A375 (cell line): ENCODE data around the gene RRBP1. TPM values are rescaled to one million over a fixed set of nuclear protein-coding genes. Genes with fewer than 3 reads are reported as not detected.

ENCODE experiments used
- total RNA-seq: library from RNA; depleted of rRNA; stranded (reverse); fragments of >200 nt; shearing (Covaris generic); gene quantifications from 2 replicates; pipeline ENCODE4 v1.2.3, GENCODE V29; 2014; rRNA removed

Gene RRBP1, protein sequence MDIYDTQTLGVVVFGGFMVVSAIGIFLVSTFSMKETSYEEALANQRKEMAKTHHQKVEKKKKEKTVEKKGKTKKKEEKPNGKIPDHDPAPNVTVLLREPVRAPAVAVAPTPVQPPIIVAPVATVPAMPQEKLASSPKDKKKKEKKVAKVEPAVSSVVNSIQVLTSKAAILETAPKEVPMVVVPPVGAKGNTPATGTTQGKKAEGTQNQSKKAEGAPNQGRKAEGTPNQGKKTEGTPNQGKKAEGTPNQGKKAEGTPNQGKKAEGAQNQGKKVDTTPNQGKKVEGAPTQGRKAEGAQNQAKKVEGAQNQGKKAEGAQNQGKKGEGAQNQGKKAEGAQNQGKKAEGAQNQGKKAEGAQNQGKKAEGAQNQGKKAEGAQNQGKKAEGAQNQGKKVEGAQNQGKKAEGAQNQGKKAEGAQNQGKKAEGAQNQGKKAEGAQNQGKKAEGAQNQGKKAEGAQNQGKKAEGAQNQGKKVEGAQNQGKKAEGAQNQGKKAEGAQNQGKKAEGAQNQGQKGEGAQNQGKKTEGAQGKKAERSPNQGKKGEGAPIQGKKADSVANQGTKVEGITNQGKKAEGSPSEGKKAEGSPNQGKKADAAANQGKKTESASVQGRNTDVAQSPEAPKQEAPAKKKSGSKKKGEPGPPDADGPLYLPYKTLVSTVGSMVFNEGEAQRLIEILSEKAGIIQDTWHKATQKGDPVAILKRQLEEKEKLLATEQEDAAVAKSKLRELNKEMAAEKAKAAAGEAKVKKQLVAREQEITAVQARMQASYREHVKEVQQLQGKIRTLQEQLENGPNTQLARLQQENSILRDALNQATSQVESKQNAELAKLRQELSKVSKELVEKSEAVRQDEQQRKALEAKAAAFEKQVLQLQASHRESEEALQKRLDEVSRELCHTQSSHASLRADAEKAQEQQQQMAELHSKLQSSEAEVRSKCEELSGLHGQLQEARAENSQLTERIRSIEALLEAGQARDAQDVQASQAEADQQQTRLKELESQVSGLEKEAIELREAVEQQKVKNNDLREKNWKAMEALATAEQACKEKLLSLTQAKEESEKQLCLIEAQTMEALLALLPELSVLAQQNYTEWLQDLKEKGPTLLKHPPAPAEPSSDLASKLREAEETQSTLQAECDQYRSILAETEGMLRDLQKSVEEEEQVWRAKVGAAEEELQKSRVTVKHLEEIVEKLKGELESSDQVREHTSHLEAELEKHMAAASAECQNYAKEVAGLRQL (N-terminal part only)
- total RNA-seq: 100 and 111 TPM in 2 replicates

GRCh38 chr20:17682103-17682888, at the start of gene RRBP1:
Gene RRBP1 (minus strand): TSS chr20:17682242. CDS start chr20:17660507, 21,735 bp downstream.

GRCh38 chr20:17699931-17700351, 17.9 kb upstream of the RRBP1 start, which contains the start of gene BANF2:
Gene BANF2 (plus strand): TSS chr20:17699966. CDS start chr20:17725026, 25,060 bp downstream.

GRCh38 chr20:17569616-17570346, 112.3 kb downstream of the RRBP1 start, which contains the start of gene DSTN:
Gene DSTN (plus strand): TSS chr20:17570075. CDS start chr20:17570209, 134 bp downstream.

Other genes with a start within 250 kb of the RRBP1 start
- 7.7 and 11.1 TPM in 2 replicates for gene BFSP1, start 150.9 kb downstream of the RRBP1 start, total RNA-seq
- 120 and 151 TPM in 2 replicates for gene DSTN, start 112.2 kb downstream of the RRBP1 start, total RNA-seq
- not detected in 2 replicates for gene BANF2, start 17.7 kb upstream of the RRBP1 start, total RNA-seq